Measurements from ENCODE around the gene TLR6.

- TF ChIP-seq POLR2A (IDR thresholded peaks at IDR 0.05; ENCODE audit: extremely low read depth, insufficient read length) (no peak), MAX (IDR thresholded peaks at IDR 0.05; ENCODE audit: low read depth, low read length) (no peak)
- TF ChIP-seq, protein P1, sequence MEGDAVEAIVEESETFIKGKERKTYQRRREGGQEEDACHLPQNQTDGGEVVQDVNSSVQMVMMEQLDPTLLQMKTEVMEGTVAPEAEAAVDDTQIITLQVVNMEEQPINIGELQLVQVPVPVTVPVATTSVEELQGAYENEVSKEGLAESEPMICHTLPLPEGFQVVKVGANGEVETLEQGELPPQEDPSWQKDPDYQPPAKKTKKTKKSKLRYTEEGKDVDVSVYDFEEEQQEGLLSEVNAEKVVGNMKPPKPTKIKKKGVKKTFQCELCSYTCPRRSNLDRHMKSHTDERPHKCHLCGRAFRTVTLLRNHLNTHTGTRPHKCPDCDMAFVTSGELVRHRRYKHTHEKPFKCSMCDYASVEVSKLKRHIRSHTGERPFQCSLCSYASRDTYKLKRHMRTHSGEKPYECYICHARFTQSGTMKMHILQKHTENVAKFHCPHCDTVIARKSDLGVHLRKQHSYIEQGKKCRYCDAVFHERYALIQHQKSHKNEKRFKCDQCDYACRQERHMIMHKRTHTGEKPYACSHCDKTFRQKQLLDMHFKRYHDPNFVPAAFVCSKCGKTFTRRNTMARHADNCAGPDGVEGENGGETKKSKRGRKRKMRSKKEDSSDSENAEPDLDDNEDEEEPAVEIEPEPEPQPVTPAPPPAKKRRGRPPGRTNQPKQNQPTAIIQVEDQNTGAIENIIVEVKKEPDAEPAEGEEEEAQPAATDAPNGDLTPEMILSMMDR (IDR thresholded peaks at IDR 0.05; ENCODE audit: low read depth, low read length), result no peak
Observed at GRCh38 chr4:38800961-38801450, 55.6 kb downstream of the TLR6 start.
